Measurements from ENCODE around the gene IL2RG. TPM values are rescaled to one million over a fixed set of nuclear protein-coding genes. Genes with fewer than 3 reads are reported as not detected.

The IL2RG gene
- total RNA-seq, 1 experiment from 2014 or later: not detected

GRCh38 chrX:71103110-71103983 is 8.0 kb downstream of the IL2RG start:
- Histone ChIP-seq H3K9me3 (ENCODE audit: control insufficient read depth, low read depth, low read length) (peaks cover 5% of the 10 kb centered on the region), H3K4me2 (ENCODE audit: insufficient read depth, insufficient read length, low read length) (peak overlapping the region; percentile 51), H2BK20ac (ENCODE audit: low read depth, low read length, poor library complexity, severe bottlenecking) (no peak overlapping the region), H2BK5ac (ENCODE audit: insufficient read length, low read length) (no peak overlapping the region), H3T11ph (ENCODE audit: low read length) (no peak overlapping the region), H3K4me1 (ENCODE audit: insufficient read depth, low read length) (peaks cover 9% of the 10 kb centered on the region; the same call in 1 of the 2 replicates), H2BK12ac (ENCODE audit: insufficient read length, low read depth, low read length) (no peak overlapping the region), H2AK5ac (ENCODE audit: insufficient read length, low read length) (no peak overlapping the region), H3K56ac (ENCODE audit: insufficient read length, low read depth, low read length) (no peak overlapping the region), H3K79me1 (ENCODE audit: insufficient read depth, low read depth, low read length, poor library complexity, severe bottlenecking) (no peaks in the 10 kb centered on the region), H3K27ac (ENCODE audit: insufficient read length, low read depth, low read length) (no peak overlapping the region), H3K23me2 (ENCODE audit: insufficient read length, low read depth, low read length, poor library complexity, severe bottlenecking) (no peaks in the 10 kb centered on the region), H3K79me2 (ENCODE audit: insufficient read depth, low read length) (no peaks in the 10 kb centered on the region), H3K18ac (ENCODE audit: insufficient read length, low read depth, low read length) (no peak overlapping the region), H2BK120ac (ENCODE audit: low read depth, low read length, poor library complexity, severe bottlenecking) (no peak overlapping the region), H2AFZ (ENCODE audit: low read length) (no peak overlapping the region), H2BK15ac (ENCODE audit: low read depth, low read length) (no peak overlapping the region), H3K9ac (ENCODE audit: extremely low read depth, insufficient read length, low read length) (no peak overlapping the region), H4K8ac (replicated peaks; ENCODE audit: insufficient read length, low read depth, low read length) (no peak overlapping the region), H4K5ac (ENCODE audit: insufficient read length, low read depth, low read length) (no peak overlapping the region), H3K23ac (ENCODE audit: insufficient read length, low read depth, low read length) (no peak overlapping the region), H3K27me3 (ENCODE audit: insufficient read depth, low read length) (no peaks in the 10 kb centered on the region), H3K14ac (ENCODE audit: insufficient read depth, low read length) (no peak overlapping the region), H4K20me1 (ENCODE audit: control insufficient read depth, insufficient read depth, insufficient read length) (no peaks in the 10 kb centered on the region), H3K4ac (ENCODE audit: low read depth, low read length) (no peak overlapping the region), H4K91ac (ENCODE audit: insufficient read length, low read depth, low read length) (no peak overlapping the region)
- DNase-seq: peak; percentile 56
- peak overlapping the region; percentile 44 to 95 (median 65); a peak in 6 of 7 replicates for H3K27ac Mint-ChIP-seq
- peaks cover 2 to 12% (median 10%) of the 10 kb centered on the region in 3 experiments; a peak in 5 of 7 replicates for H3K36me3 Mint-ChIP-seq (ENCODE audit: insufficient read depth in 1 of 3, low read depth in 3 of 3)
- H3K9me3 Mint-ChIP-seq: peaks cover 75 to 81% of the 10 kb centered on the region in 2 experiments
- TF ChIP-seq, protein P1, sequence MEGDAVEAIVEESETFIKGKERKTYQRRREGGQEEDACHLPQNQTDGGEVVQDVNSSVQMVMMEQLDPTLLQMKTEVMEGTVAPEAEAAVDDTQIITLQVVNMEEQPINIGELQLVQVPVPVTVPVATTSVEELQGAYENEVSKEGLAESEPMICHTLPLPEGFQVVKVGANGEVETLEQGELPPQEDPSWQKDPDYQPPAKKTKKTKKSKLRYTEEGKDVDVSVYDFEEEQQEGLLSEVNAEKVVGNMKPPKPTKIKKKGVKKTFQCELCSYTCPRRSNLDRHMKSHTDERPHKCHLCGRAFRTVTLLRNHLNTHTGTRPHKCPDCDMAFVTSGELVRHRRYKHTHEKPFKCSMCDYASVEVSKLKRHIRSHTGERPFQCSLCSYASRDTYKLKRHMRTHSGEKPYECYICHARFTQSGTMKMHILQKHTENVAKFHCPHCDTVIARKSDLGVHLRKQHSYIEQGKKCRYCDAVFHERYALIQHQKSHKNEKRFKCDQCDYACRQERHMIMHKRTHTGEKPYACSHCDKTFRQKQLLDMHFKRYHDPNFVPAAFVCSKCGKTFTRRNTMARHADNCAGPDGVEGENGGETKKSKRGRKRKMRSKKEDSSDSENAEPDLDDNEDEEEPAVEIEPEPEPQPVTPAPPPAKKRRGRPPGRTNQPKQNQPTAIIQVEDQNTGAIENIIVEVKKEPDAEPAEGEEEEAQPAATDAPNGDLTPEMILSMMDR (conservative IDR thresholded peaks at IDR 0.05): no peak
- peaks cover 48 to 69% of the 10 kb centered on the region in 2 experiments for H3K4me1 Mint-ChIP-seq
- no CpG with 5 or more reads among the region's 10 CpGs for WGBS (ENCODE audit: extremely low coverage, insufficient read length, low lambda C conversion rate)
- peaks cover 39% of the 10 kb centered on the region for H3K27me3 Mint-ChIP-seq (ENCODE audit: low read depth)
- H3K4me3 Mint-ChIP-seq: peak overlapping the region; percentile 51 to 71
